Gastroesophageal sphincter (tissue), 4 donors: Measurements from ENCODE around the gene PPP1R12C. TPM values are rescaled to one million over a fixed set of nuclear protein-coding genes. Genes with fewer than 3 reads are reported as not detected.
A peak's percentile ranks its signal among the peaks of the same experiment; 100 is the strongest.

Experiments
- ATAC-seq: fragments of 150-250 bp; one replicate; pipeline ENCODE4 v1.9.1; 2016; ENCODE audit warnings: mild to moderate bottlenecking, moderate library complexity
- H3K27ac ChIP-seq, 4 donors: fragments of 200-600 bp; sonication (generic) in 3 of 4; 1 replicate in 3 of 4; 2 replicates in 1 of 4; pipeline ENCODE4 v1.5.1; 2016 to 2019
- H3K27me3 ChIP-seq: fragments of 200-600 bp; sonication (generic); one replicate; pipeline ENCODE4 v1.5.1; 2019
- H3K36me3 ChIP-seq, 2 donors: fragments of 200-600 bp; sonication (generic); one replicate each; pipeline ENCODE4 v1.5.1; 2019; ENCODE audit warnings: control low read depth in 1 of 2
- H3K4me1 ChIP-seq, 3 donors: fragments of 200-600 bp; sonication (generic); 1 replicate in 2 of 3; 2 replicates in 1 of 3; pipeline ENCODE4 v1.5.1; 2016 to 2019; ENCODE audit warnings: control low read depth in 2 of 3
- H3K4me3 ChIP-seq, 2 donors: fragments of 200-600 bp; sonication (generic); one replicate each; pipeline ENCODE4 v1.5.1; 2019; ENCODE audit warnings: mild to moderate bottlenecking in 1 of 2, moderate library complexity in 1 of 2
- H3K9me3 ChIP-seq, 3 donors: fragments of 200-600 bp; sonication (generic); one replicate each; pipeline ENCODE4 v1.5.1; 2017 to 2019; ENCODE audit warnings: control low read depth in 2 of 3
- CTCF ChIP-seq, 4 experiments: fragments of 200-600 bp in 2 of 4; fragments of 450-650 bp in 2 of 4; sonication (generic) in 1 of 4; IDR thresholded peaks; one replicate each; pipeline ENCODE4 v1.5.1; 2017 to 2019; ENCODE audit warnings: antibody characterized with exemption in 4 of 4, mild to moderate bottlenecking in 2 of 4, moderate library complexity in 2 of 4
- EP300 ChIP-seq: sonication (generic); formaldehyde crosslinking; IDR thresholded peaks from one replicate; pipeline ENCODE4 v1.6.1; 2017; ENCODE audit warnings: antibody characterized with exemption, mild to moderate bottlenecking
- POLR2A ChIP-seq, 2 donors: fragments of 450-650 bp; IDR thresholded peaks; one replicate each; pipeline ENCODE4 v1.6.1; 2017; ENCODE audit warnings: antibody characterized with exemption in 2 of 2, mild to moderate bottlenecking in 2 of 2, moderate library complexity in 1 of 2
- POLR2AphosphoS5 ChIP-seq: sonication (generic); formaldehyde crosslinking; IDR thresholded peaks from one replicate; pipeline ENCODE4 v1.6.1; 2017; ENCODE audit warnings: antibody characterized with exemption
- WGBS, 2 donors: methylation state at CpG; one replicate each; pipeline ENCODE4 v1.1.5; 2018; ENCODE audit warnings: low coverage in 1 of 2; 5-methylcytosine and 5-hydroxymethylcytosine counted together
- total RNA-seq, 4 donors: library from RNA; depleted of rRNA; stranded (reverse); fragments of >200 nt; gene quantifications; one replicate each; pipeline ENCODE4 v1.1.0, GENCODE V29; 2016

The PPP1R12C gene
- total RNA-seq, 4 donors from 2014 or later: 268 to 479 (median 276) TPM

GRCh38 chr19:55092423-55093318 is 24.8 kb downstream of the PPP1R12C start:
- peaks cover 0 to 25% (median 8%) of the 10 kb centered on the region in 3 donors for H3K4me1 ChIP-seq
- peaks cover 0 to 66% of the 10 kb centered on the region in 2 donors for H3K36me3 ChIP-seq
- TF ChIP-seq EP300: no peak
- 65 to 86% methylated on average over 6 to 8 of the region's 49 CpGs for WGBS, 2 donors
- no peaks in the 10 kb centered on the region for H3K27me3 ChIP-seq
- no peak overlapping the region for H3K4me3 ChIP-seq
- ATAC-seq: no peak
- H3K9me3 ChIP-seq: no peaks in the 10 kb centered on the region
- H3K27ac ChIP-seq: peak overlapping the region in 1 of 4 donors; percentile 23

GRCh38 chr19:55091955-55092354 is 25.5 kb downstream of the PPP1R12C start:
- H3K27ac ChIP-seq: peak overlapping the region in 2 of 4 donors; percentile 36 to 38

GRCh38 chr19:55091126-55091910 is 26.1 kb downstream of the PPP1R12C start:
- ATAC-seq: no peak
- peaks cover 0 to 37% (median 18%) of the 10 kb centered on the region in 3 donors for H3K4me1 ChIP-seq
- peaks cover 5% of the 10 kb centered on the region for H3K27me3 ChIP-seq
- no peak overlapping the region for H3K4me3 ChIP-seq
- no peak for TF ChIP-seq EP300
- no peak for TF ChIP-seq POLR2A (IDR thresholded peaks at IDR 0.05)
- no peak for TF ChIP-seq POLR2AphosphoS5
- TF ChIP-seq CTCF (IDR thresholded peaks at IDR 0.05): no peak
- peak overlapping the region in 2 of 4 donors; percentile 36 to 38 for H3K27ac ChIP-seq
- WGBS, 2 donors: 73 to 95% methylated on average over 3 to 4 of the region's 32 CpGs
- H3K36me3 ChIP-seq: peaks cover 0 to 61% of the 10 kb centered on the region in 2 donors
- H3K9me3 ChIP-seq: no peaks in the 10 kb centered on the region

More at GRCh38 chr19:55091955-55092354, 25.5 kb downstream of the PPP1R12C start:
- TF ChIP-seq POLR2A (IDR thresholded peaks at IDR 0.05): no peak
- no peak for TF ChIP-seq EP300
- TF ChIP-seq CTCF (IDR thresholded peaks at IDR 0.05): no peak
- no peak for TF ChIP-seq POLR2AphosphoS5
- H3K4me3 ChIP-seq: no peak overlapping the region
- no peaks in the 10 kb centered on the region for H3K9me3 ChIP-seq
- H3K36me3 ChIP-seq: peaks cover 0 to 64% of the 10 kb centered on the region in 2 donors
- H3K27me3 ChIP-seq: no peaks in the 10 kb centered on the region
- H3K4me1 ChIP-seq: peaks cover 0 to 31% (median 14%) of the 10 kb centered on the region in 3 donors
- no CpG with 5 or more reads among the region's 27 CpGs for WGBS, 2 donors
- ATAC-seq: no peak

- TF ChIP-seq POLR2AphosphoS5 (no peak), EP300 (no peak), CTCF (IDR thresholded peaks at IDR 0.05) (no peak), POLR2A (IDR thresholded peaks at IDR 0.05) (no peak)
- no peak for ATAC-seq
- WGBS, 2 donors: no CpG with 5 or more reads among the region's 13 CpGs
These were observed 26.9 kb downstream of the PPP1R12C start for GRCh38 chr19:55090564-55090963.

GRCh38 chr19:55089342-55089944 is 28.0 kb downstream of the PPP1R12C start:
- 71 to 75% methylated on average over 2 to 3 of the region's 3 CpGs for WGBS, 2 donors
- Histone ChIP-seq H3K9me3 (no peaks in the 10 kb centered on the region), H3K36me3 (peaks cover 0 to 42% of the 10 kb centered on the region in 2 donors), H3K4me1 (peaks cover 0 to 43% (median 19%) of the 10 kb centered on the region in 3 donors), H3K27me3 (peaks cover 24% of the 10 kb centered on the region), H3K4me3 (no peak overlapping the region), H3K27ac (peak overlapping the region in 2 of 4 donors; percentile 51 to 60)
- no peak for ATAC-seq
- TF ChIP-seq POLR2AphosphoS5 (no peak), EP300 (no peak), POLR2A (IDR thresholded peaks at IDR 0.05) (no peak), CTCF (IDR thresholded peaks at IDR 0.05) (no peak)

More at GRCh38 chr19:55090564-55090963, 26.9 kb downstream of the PPP1R12C start:
- Histone ChIP-seq H3K27ac (no peak overlapping the region), H3K9me3 (no peaks in the 10 kb centered on the region), H3K27me3 (peaks cover 12% of the 10 kb centered on the region), H3K36me3 (peaks cover 0 to 53% of the 10 kb centered on the region in 2 donors), H3K4me3 (no peak overlapping the region), H3K4me1 (peaks cover 0 to 43% (median 19%) of the 10 kb centered on the region in 3 donors)
